K562 (cell line): Measurements from ENCODE around the gene PRRG1. TPM values are rescaled to one million over a fixed set of nuclear protein-coding genes. Genes with fewer than 3 reads are reported as not detected.

Source experiments
- ATAC-seq: fragments of 200-7000 bp; cut with Tn5 transposase; 3 replicates; pipeline ENCODE4 v1.9.1; 2020; ENCODE audit warnings: moderate library complexity
- BruUV-seq: library from RNA; stranded (reverse); fragments of 400-500 nt; replicated peaks from 2 replicates; lab custom pipeline; 2021; lab: Mats Ljungman, UMichigan
- CTCF ChIA-PET: fragments of 300-600 bp; formaldehyde crosslinking; extraction: SDS; loops from one replicate; lab custom pipeline; 2021; ENCODE audit warnings: low intra/inter-chr PET ratio; lab: Yijun Ruan, JAX
- POLR2A ChIA-PET: fragments of 300-600, 350-650 bp; sonication (Branson Sonifier 250); formaldehyde crosslinking; extraction: SDS; loops from one replicate; lab custom pipeline; 2021; ENCODE audit warnings: antibody characterized with exemption, inconsistent platforms; lab: Yijun Ruan, JAX
- DNase-seq, 4 experiments: peaks; one replicate each; pipeline versions ENCODE4 v3.0.0 to v3.0.0-alpha.2; 2011 to 2018; ENCODE audit warnings: low spot score in 3 of 4, mixed read lengths in 3 of 4; ENCODE audit errors: extremely low read depth in 1 of 4
- FAIRE-seq: peaks from 2 replicates; lab custom pipeline; 2011; peaks lifted over from hg19 to GRCh38; lab: Jason Lieb, UNC
- H2AFZ ChIP-seq: 2 replicates; pipeline ENCODE4 v1.6.0; 2011; ENCODE audit warnings: low read depth, low read length, control low read depth, inconsistent platforms
- H3K27ac ChIP-seq: fragments of 200-600 bp; 3 replicates; pipeline ENCODE4 v1.8.0; 2011; ENCODE audit warnings: low read depth, mild to moderate bottlenecking, control low read depth, inconsistent platforms, low read length, moderate library complexity, mixed read lengths; ENCODE audit errors: extremely low read depth
- H3K27me3 ChIP-seq, 2 experiments: fragments of 300-600 bp in 1 of 2; 2 replicates in 1 of 2; 3 replicates in 1 of 2; pipeline versions ENCODE4 v1.6.0 to v1.8.0; 2011; ENCODE audit warnings: inconsistent platforms in 2 of 2, low read length in 2 of 2, mild to moderate bottlenecking in 1 of 2, mixed read lengths in 1 of 2, moderate library complexity in 1 of 2; ENCODE audit not compliant: control insufficient read depth in 2 of 2, insufficient read depth in 2 of 2
- H3K36me3 ChIP-seq: fragments of 300-600 bp; 3 replicates; pipeline ENCODE4 v1.8.0; 2011; ENCODE audit warnings: mild to moderate bottlenecking, low read length, inconsistent platforms; ENCODE audit not compliant: control insufficient read depth, insufficient read depth
- H3K4me1 ChIP-seq, 2 experiments: fragments of 200-600 bp in 1 of 2; replicated peaks in 1 of 2; 2 replicates in 1 of 2; 3 replicates in 1 of 2; pipeline versions ENCODE4 v1.5.1 to v1.8.0; 2011; ENCODE audit warnings: inconsistent platforms in 2 of 2, low read length in 2 of 2, mild to moderate bottlenecking in 1 of 2, mixed read lengths in 1 of 2, moderate library complexity in 1 of 2; ENCODE audit not compliant: control insufficient read depth in 2 of 2, insufficient read depth in 2 of 2
- H3K4me2 ChIP-seq: 2 replicates; pipeline ENCODE4 v1.6.1; 2011; ENCODE audit warnings: low read length, control low read depth, inconsistent platforms, mixed read lengths; ENCODE audit not compliant: insufficient read depth
- H3K4me3 ChIP-seq: fragments of 200-600 bp; sonication (generic), shearing (Covaris generic); 2 replicates; pipeline ENCODE4 v1.5.1; 2016; ENCODE audit warnings: control low read depth, inconsistent platforms
- H3K79me2 ChIP-seq: fragments of 200-600 bp; 3 replicates; pipeline ENCODE4 v1.8.0; 2011; ENCODE audit warnings: low read length, inconsistent platforms; ENCODE audit not compliant: control insufficient read depth, insufficient read depth
- H3K9ac ChIP-seq, 2 experiments: 2 replicates each; pipeline versions ENCODE4 v1.6.0 to v1.6.1; 2011; ENCODE audit warnings: low read depth in 2 of 2, low read length in 2 of 2, control low read depth in 1 of 2, inconsistent platforms in 1 of 2, mild to moderate bottlenecking in 1 of 2, mixed read lengths in 1 of 2; ENCODE audit not compliant: insufficient read depth in 1 of 2
- H3K9me1 ChIP-seq: one replicate; pipeline ENCODE4 v1.6.0; 2011; ENCODE audit warnings: inconsistent platforms, mild to moderate bottlenecking, low read length, moderate library complexity; ENCODE audit not compliant: control insufficient read depth, insufficient read depth
- H3K9me3 ChIP-seq: replicated peaks from 2 replicates; pipeline ENCODE4 v1.5.1; 2011; ENCODE audit warnings: low read depth, low read length, inconsistent platforms; ENCODE audit not compliant: control insufficient read depth, insufficient read depth
- H4K20me1 ChIP-seq: replicated peaks from 2 replicates; pipeline ENCODE4 v1.6.1; 2011; ENCODE audit warnings: low read length, inconsistent platforms, mixed read lengths; ENCODE audit not compliant: control insufficient read depth, insufficient read depth
- ASH1L ChIP-seq: fragments of 450-650 bp; IDR thresholded peaks from 2 replicates; pipeline ENCODE4 v1.6.1; 2018; ENCODE audit warnings: borderline replicate concordance, mild to moderate bottlenecking, low read depth; ENCODE audit not compliant: partially characterized antibody
- CSDE1 ChIP-seq, 2 experiments: fragments of 450-650 bp; IDR thresholded peaks; 2 replicates each; pipeline ENCODE4 v1.6.1; 2016; ENCODE audit warnings: mild to moderate bottlenecking in 1 of 2
- SETDB1 ChIP-seq: IDR thresholded peaks from one replicate; pipeline ENCODE4 v1.6.1; 2012; ENCODE audit warnings: low read length, control low read depth, inconsistent platforms
- XRCC3 ChIP-seq: fragments of 450-650 bp; IDR thresholded peaks from 2 replicates; pipeline ENCODE4 v1.6.1; 2017; ENCODE audit warnings: mild to moderate bottlenecking, moderate library complexity
- WGBS: fragments of 100-300 bp; shearing (Covaris generic); methylation state at CpG from one replicate; pipeline ENCODE4 v1.1.6; 2016; ENCODE audit warnings: low coverage, mixed read lengths; ENCODE audit not compliant: insufficient coverage; ENCODE audit errors: missing lambda C conversion rate; 5-methylcytosine and 5-hydroxymethylcytosine counted together
- in situ Hi-C: fragments of 300-500 bp; cut with MboI; formaldehyde crosslinking; loops from 4 replicates; pipeline ENCODE4 v1.15.0; 2018; ENCODE audit warnings: inconsistent platforms, mixed read lengths
- intact Hi-C: fragments of 100-400 bp; cut with micrococcal nuclease; formaldehyde crosslinking; loops from 2 replicates; pipeline ENCODE4 v1.14.2; 2022
- polyA plus RNA-seq, 8 experiments: library from polyadenylated mRNA; depleted of rRNA in 4 of 8; stranded (reverse) in 5 of 8; unstranded in 3 of 8; fragments of >200 nt; fragmentation: Nextera tagmentation in 2 of 8; fragmentation: Illumina TruSeq in 1 of 8; extraction: Ambion mirVana in 2 of 8; extraction: Trizol in 1 of 8; gene quantifications; 2 replicates each; pipeline versions ENCODE4 v1.2.1 to v1.2.3, GENCODE V29; 2011 to 2014; ENCODE audit warnings: inconsistent platforms in 1 of 8, missing spikeins in 1 of 8
- total RNA-seq, 7 experiments: library from RNA; depleted of rRNA in 6 of 7; stranded (reverse); fragments of >200 nt in 6 of 7; fragmentation: Illumina TruSeq in 2 of 7; extraction: Trizol in 2 of 7; gene quantifications; 2 replicates each; pipeline versions ENCODE4 v1.2.1 to v1.2.3, GENCODE V29; 2011 to 2021; ENCODE audit warnings: low replicate concordance in 1 of 7
- TF ChIP-seq, protein P1 (sequence below): sonication (generic); formaldehyde crosslinking; IDR thresholded peaks from 2 replicates; pipeline ENCODE4 v1.8.1; 2023; ENCODE audit warnings: mild to moderate bottlenecking, missing genetic modification reagents
- TF ChIP-seq, protein P2 (sequence below): fragments of 450-650 bp; IDR thresholded peaks from one replicate; pipeline ENCODE4 v1.6.1; 2018; ENCODE audit warnings: mild to moderate bottlenecking, moderate library complexity; ENCODE audit not compliant: partially characterized antibody

PRRG1 gene
- total and polyA plus RNA-seq, 9 of the 15 experiments (the other 6 are each of a cell fraction or from before 2014, with no cell fraction given): 1.7 to 11.8 (median 4.2) TPM

DNA sequence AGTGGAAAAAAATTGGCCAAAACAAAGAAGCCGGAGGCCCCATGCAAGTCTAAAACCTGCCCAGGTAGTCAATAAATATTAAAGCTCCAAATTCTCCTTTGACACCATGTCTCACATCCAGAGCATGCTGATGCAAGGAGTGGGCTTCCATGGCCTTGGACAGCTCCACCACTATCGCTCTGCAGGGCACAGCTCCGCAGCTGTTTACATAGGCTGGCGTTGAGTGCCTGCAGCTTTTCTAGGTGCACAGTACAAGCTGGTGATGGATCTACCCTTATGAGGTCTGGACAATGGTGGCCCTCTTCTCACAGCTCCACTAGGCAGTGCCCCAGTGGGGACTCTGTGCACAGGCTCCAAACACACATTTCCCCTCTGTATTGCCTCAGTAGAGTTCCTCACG lies 138.1 kb downstream of the PRRG1 start:
- FAIRE-seq: no peak
- POLR2A ChIA-PET: no interaction called here

More for the DNA sequence above, 138.1 kb downstream of the PRRG1 start:
- Histone ChIP-seq H3K9ac (no peak overlapping the region), H3K36me3 (no peaks in the 10 kb centered on the region), H4K20me1 (no peaks in the 10 kb centered on the region), H3K4me1 (peaks cover 0 to 7% of the 10 kb centered on the region in 2 experiments; a peak in 1 of 5 replicates), H3K27ac (no peak overlapping the region), H3K4me3 (no peak overlapping the region), H2AFZ (no peak overlapping the region), H3K79me2 (no peaks in the 10 kb centered on the region), H3K9me3 (no peaks in the 10 kb centered on the region), H3K27me3 (no peaks in the 10 kb centered on the region), H3K4me2 (no peak overlapping the region), H3K9me1 (no peaks in the 10 kb centered on the region)
- CTCF ChIA-PET: no interaction called here
- ATAC-seq (no peak), DNase-seq (no peak)
- intact Hi-C loops: no loop called here
- no TSS peak for BruUV-seq
- in situ Hi-C loops: no loop called here
- 3% methylated on average over 5 of the region's 5 CpGs for WGBS
- TF ChIP-seq ASH1L: no peak
- TF ChIP-seq, protein P1, sequence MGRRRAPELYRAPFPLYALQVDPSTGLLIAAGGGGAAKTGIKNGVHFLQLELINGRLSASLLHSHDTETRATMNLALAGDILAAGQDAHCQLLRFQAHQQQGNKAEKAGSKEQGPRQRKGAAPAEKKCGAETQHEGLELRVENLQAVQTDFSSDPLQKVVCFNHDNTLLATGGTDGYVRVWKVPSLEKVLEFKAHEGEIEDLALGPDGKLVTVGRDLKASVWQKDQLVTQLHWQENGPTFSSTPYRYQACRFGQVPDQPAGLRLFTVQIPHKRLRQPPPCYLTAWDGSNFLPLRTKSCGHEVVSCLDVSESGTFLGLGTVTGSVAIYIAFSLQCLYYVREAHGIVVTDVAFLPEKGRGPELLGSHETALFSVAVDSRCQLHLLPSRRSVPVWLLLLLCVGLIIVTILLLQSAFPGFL (CRISPR knock-in tag): no peak
- no peak for TF ChIP-seq CSDE1 (IDR thresholded peaks at IDR 0.05)
- TF ChIP-seq, protein P2, sequence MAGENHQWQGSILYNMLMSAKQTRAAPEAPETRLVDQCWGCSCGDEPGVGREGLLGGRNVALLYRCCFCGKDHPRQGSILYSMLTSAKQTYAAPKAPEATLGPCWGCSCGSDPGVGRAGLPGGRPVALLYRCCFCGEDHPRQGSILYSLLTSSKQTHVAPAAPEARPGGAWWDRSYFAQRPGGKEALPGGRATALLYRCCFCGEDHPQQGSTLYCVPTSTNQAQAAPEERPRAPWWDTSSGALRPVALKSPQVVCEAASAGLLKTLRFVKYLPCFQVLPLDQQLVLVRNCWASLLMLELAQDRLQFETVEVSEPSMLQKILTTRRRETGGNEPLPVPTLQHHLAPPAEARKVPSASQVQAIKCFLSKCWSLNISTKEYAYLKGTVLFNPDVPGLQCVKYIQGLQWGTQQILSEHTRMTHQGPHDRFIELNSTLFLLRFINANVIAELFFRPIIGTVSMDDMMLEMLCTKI: no peak
- no peak for TF ChIP-seq XRCC3
- no peak for TF ChIP-seq SETDB1
